GM21360 (cell line): Measurements from ENCODE around the gene CTSZ.
A peak's percentile ranks its signal among the peaks of the same experiment; 100 is the strongest.
"Not testable (repeated sequence)": the region's sequence is repeated elsewhere in the genome, so short reads cannot be mapped to it uniquely, and the experiment has no call there.

ENCODE experiments used
- ATAC-seq: cut with Tn5 transposase; IDR thresholded peaks from one replicate; pipeline ENCODE4 v1.9.1; 2021; ENCODE audit warnings: mild to moderate bottlenecking, moderate library complexity; ENCODE audit not compliant: unreplicated experiment

CTSZ gene

DNA sequence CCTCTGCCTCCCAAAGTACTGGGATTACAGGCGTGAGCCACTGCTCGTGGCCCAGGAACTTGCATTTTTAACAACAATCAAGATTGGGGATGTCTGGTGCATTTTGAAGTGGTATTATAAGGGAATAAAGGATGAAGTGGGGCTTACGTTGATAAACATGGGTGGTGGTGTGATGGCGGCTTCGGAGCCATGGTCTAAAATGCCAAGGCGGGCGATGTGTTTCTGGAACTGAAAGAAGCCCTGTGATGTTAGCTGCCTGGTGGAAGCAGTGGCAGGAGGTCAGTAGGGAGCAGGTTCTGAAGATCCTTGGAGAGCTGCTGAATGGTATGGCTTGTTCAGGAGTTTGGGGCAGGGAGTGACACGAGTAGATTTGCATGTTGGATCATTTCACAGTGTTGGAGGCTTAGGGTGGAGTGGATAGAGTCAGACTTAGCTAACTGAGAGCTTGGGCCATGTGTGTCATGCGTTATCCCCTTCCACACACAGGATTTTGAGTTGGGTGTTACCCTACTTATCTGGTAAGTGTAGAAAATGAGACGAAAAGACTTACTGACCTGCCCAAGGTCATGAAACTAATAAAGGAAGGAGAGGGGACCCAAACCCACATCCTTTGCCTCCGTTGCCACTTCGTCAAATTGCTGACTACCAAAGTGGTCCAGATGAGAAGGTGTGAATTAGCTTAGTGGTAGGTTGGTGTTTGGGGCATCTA is 24.5 kb downstream of the CTSZ start:
- ATAC-seq: no peak

DNA sequence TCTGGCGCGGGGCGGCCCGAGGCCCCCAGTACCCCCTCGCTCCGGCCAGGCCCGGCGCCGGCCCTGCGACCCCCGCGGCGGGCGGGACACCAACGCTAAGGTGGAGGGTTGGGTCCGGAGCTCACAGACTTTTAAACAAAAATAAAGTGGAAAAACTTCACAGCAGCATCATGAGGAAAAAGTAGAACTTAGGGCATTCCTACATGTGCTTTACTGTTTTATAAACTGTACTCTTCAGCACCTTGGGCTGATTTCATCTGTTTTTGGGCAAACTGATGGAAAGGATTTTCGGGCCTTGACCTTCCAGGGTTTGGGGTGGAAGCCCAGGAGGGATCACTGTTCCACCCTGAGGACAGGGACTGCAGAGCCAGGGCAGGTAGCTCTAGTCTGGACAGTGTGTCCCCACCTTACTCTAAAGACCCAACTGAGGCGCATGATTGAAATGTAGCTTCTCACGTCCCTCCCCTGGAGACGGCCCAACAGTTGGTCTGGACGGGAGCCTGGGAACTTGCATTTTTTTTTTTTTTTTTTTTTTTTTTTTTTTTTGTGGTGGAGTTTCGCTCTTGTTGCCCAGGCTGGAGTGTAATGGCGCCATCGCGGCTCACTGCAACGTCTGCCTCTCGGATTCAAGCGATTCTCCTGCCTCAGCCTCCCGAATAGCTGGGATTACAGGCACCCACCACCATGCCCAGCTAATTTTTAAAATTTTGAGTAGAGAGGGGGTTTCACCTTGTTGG is 25.3 kb downstream of the CTSZ start:
- ATAC-seq: no peak

GRCh38 chr20:58980711-58981627 is 26.1 kb downstream of the CTSZ start, which contains the start of gene NELFCD:
Gene NELFCD, plus strand, starts transcription at chr20:58981256. Its CDS starts 54 bp downstream, at chr20:58981310.
- ATAC-seq: peak; percentile 80

DNA sequence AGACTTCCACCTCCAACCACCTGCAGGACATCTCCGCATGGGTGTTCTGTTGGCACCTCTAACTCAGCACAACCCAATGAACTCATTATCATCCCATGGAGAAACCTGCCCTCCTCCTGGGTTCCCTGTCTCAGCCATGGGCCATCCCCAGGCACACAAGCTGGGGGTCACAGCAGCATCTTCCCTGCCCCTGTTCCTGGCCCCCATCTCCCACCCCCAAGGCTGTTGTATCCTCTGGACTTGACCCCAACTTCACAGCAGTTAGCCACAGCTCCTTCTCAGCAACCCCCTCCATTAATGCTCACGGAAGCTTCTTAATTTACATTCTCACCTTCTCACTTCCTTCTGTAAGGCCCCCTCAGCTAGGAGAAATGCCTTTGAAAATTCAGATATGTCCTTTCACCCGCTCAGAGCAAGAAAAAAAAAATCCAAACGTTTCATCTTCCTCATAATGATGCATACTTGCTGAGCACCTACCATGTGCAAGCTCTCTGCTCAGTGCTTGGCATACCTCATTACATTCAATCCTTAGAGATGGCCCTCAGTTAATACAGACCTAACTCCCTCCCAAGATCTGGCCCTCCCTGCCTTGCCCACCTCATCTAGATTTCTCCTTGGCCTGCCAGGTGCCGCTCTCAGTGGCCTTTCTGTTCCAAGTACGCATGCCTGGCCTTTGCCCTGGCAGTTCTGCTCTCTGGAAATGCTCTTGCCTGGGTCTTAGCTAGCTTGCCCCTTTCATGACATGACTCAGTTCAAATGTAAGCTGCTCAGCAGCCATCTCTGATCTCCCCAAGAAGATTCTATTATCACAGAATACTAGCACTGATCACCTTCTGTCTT is 28.5 kb downstream of the CTSZ start:
- no peak for ATAC-seq

GRCh38 chr20:58976061-58976730 is 30.9 kb downstream of the CTSZ start:
- ATAC-seq: no peak

GRCh38 chr20:58975353-58975752 is 31.7 kb downstream of the CTSZ start:
- no peak for ATAC-seq

- no peak for ATAC-seq
Observed at GRCh38 chr20:58973866-58974265, 33.2 kb downstream of the CTSZ start.

GRCh38 chr20:58973179-58973578 is 33.9 kb downstream of the CTSZ start:
- no peak for ATAC-seq

GRCh38 chr20:58971429-58971828 is 35.6 kb downstream of the CTSZ start:
- no peak for ATAC-seq

DNA sequence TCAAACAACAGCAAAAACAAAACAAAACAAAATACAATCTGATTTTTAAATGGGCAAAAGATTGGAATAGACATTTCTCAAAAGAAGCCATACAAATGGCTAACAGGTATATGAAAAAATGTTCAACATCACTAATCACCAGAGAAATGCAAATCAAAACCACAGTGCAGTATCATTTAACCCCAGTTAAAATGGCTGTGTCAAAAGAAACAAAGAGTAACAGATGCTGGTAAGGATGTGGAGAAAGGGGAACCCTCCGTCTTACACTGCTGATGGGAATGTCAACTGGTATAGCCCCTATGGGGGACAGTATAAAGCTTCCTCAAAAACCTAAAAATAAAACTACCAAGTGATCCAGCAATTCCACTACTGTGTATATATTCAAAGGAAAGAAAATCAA is 36.9 kb downstream of the CTSZ start:
- ATAC-seq: no peak

- ATAC-seq: no peak
Observed at GRCh38 chr20:58969439-58969838, 37.6 kb downstream of the CTSZ start.

DNA sequence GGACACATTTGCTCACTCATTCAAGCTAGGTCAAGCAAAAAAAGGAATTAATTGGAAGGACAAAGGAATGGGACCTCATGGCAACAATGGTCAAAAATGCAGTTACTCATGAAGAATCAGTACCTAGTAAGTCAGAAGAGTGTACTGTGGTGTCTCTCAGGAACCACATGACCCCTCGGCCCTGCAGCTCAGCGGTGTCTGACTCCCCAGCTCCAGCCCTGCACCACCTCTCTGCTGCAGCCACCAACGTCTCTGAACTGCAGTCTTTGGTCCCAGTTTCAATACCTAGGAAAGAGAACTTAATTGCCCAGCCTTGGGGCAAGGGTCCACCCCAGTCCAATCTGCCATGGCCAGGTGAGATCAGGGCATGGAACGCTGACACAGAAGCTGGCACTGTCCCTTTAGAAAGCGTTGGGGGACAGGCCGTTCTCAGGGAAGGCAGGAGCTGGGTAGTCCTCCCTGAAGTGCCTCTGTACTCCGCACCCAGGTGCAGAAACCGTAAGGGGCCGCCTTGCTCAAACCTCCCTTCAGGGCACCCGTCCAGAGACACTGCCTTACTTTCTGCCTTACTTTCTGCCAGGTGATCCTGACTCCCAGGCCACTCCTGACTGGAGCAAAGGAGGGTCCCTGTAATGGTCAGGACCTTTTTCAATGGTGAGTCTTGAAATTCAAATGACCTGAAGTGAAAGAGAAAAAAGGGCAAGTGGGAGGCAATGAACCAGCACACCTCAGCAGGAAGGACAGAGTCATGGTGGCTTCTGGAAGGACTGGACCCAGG is 39.2 kb downstream of the CTSZ start:
- no peak for ATAC-seq

GRCh38 chr20:58965270-58966064 is 41.6 kb downstream of the CTSZ start:
- ATAC-seq: no peak

GRCh38 chr20:58963922-58964321 is 43.1 kb downstream of the CTSZ start:
- ATAC-seq: not testable (repeated sequence)

- no peak for ATAC-seq
Observed at GRCh38 chr20:58963060-58963584, 43.9 kb downstream of the CTSZ start.

DNA sequence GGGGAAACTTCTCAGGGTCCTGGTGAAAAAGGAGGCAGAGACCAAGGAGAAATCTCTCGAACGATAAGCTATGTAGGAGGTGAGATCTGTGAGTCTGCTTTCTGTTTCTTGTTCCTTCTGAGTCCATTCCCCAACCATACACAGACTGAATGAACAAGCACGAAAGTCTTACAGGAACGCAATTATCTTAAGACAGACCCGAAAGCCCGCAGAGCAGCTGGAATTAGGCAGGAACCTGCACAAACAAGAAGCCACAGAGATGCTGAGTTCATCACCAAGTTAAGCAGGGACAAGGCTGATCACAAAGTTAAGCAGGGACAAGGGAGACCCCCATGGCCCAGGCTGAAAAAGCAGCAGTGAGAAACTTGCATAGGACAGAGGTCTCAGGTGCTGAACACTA is 47.4 kb downstream of the CTSZ start:
- ATAC-seq: no peak

DNA sequence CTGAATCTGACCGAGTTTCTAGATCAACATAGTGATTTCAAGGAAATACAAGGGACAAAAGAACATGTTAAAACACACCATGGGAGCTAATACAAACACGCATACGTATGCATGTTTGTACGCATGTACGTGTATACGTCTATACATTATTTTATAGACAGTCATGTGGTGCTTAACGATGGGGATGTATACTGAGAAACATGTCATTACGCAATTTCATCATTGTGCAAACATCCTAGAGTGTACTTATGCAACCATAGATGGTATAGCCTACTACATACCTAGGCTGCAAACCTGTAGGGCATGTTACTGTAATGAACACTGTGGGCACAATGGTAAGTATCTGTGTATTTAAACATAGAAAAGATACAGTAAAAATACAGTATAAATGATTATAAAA is 51.0 kb downstream of the CTSZ start:
- no peak for ATAC-seq

GRCh38 chr20:58953050-58953449 is 54.0 kb downstream of the CTSZ start:
- ATAC-seq: no peak
